Keratinocyte (primary cell): ENCODE results near the gene SRP54. TPM values are rescaled to one million over a fixed set of nuclear protein-coding genes. Genes with fewer than 3 reads are reported as not detected.

Experiments used
- DNase-seq: peaks from one replicate; pipeline ENCODE4 v3.0.0-alpha.2; 2011; ENCODE audit warnings: low read depth, missing footprints, low spot score
- FAIRE-seq: peaks from 2 replicates; lab custom pipeline; 2011; peaks lifted over from hg19 to GRCh38; lab: Jason Lieb, UNC
- H2AFZ ChIP-seq: 2 replicates; pipeline ENCODE4 v1.6.0; 2012; ENCODE audit warnings: low read length, control low read depth, inconsistent platforms; ENCODE audit not compliant: control insufficient read depth
- H3K27ac ChIP-seq: 2 replicates; pipeline ENCODE4 v1.5.1; 2011; ENCODE audit warnings: low read length; ENCODE audit not compliant: control insufficient read depth, insufficient read depth
- H3K27me3 ChIP-seq: 3 replicates; pipeline ENCODE4 v1.6.0; 2011; ENCODE audit warnings: low read length; ENCODE audit not compliant: control insufficient read depth, insufficient read depth; ENCODE audit errors: extremely low read depth
- H3K36me3 ChIP-seq, 2 experiments: 2 replicates in 1 of 2; 3 replicates in 1 of 2; pipeline ENCODE4 v1.5.1; 2011; ENCODE audit warnings: low read length in 2 of 2, mild to moderate bottlenecking in 1 of 2; ENCODE audit not compliant: control insufficient read depth in 2 of 2, insufficient read depth in 2 of 2; ENCODE audit errors: extremely low read depth in 1 of 2
- H3K4me1 ChIP-seq: 3 replicates; pipeline ENCODE4 v1.5.1; 2011; ENCODE audit warnings: low read length; ENCODE audit not compliant: control insufficient read depth, insufficient read depth; ENCODE audit errors: extremely low read depth
- H3K4me2 ChIP-seq: 3 replicates; pipeline ENCODE4 v1.6.0; 2011; ENCODE audit warnings: low read depth, low read length; ENCODE audit not compliant: control insufficient read depth, insufficient read depth; ENCODE audit errors: extremely low read depth
- H3K4me3 ChIP-seq, 3 experiments: fragments of 200-600 bp in 1 of 3; sonication (generic) in 1 of 3; 2 replicates in 2 of 3; 3 replicates in 1 of 3; pipeline ENCODE4 v1.5.1; 2011 to 2016; ENCODE audit warnings: low read length in 3 of 3, mild to moderate bottlenecking in 3 of 3, control low read depth in 2 of 3, inconsistent platforms in 1 of 3, low read depth in 1 of 3, mixed read lengths in 1 of 3, mixed run types in 1 of 3, moderate library complexity in 1 of 3; ENCODE audit not compliant: control insufficient read depth in 2 of 3, insufficient read depth in 2 of 3; ENCODE audit errors: extremely low read depth in 1 of 3
- H3K79me2 ChIP-seq: 2 replicates; pipeline ENCODE4 v1.6.0; 2012; ENCODE audit warnings: low read length; ENCODE audit not compliant: control insufficient read depth, insufficient read depth
- H3K9ac ChIP-seq: 3 replicates; pipeline ENCODE4 v1.6.0; 2011; ENCODE audit warnings: low read length; ENCODE audit not compliant: control insufficient read depth, insufficient read depth; ENCODE audit errors: extremely low read depth
- H3K9me1 ChIP-seq: 3 replicates; pipeline ENCODE4 v1.6.0; 2011; ENCODE audit warnings: low read length; ENCODE audit not compliant: control insufficient read depth, insufficient read depth; ENCODE audit errors: extremely low read depth
- H3K9me3 ChIP-seq: 2 replicates; pipeline ENCODE4 v1.5.1; 2012; ENCODE audit warnings: low read depth, low read length; ENCODE audit not compliant: control insufficient read depth
- H4K20me1 ChIP-seq: 3 replicates; pipeline ENCODE4 v1.6.0; 2011; ENCODE audit warnings: low read length; ENCODE audit not compliant: control insufficient read depth, insufficient read depth; ENCODE audit errors: extremely low read depth
- CTCF ChIP-seq, 3 experiments: IDR thresholded peaks in 1 of 3; conservative IDR thresholded peaks in 1 of 3; optimal IDR thresholded peaks in 1 of 3; 2 replicates in 2 of 3; 3 replicates in 1 of 3; pipeline versions ENCODE3 to v1.5.1; 2011; ENCODE audit warnings: low read length in 3 of 3, mild to moderate bottlenecking in 3 of 3, moderate library complexity in 2 of 3, control low read depth in 1 of 3, inconsistent platforms in 1 of 3; ENCODE audit not compliant: insufficient read depth in 2 of 3; ENCODE audit errors: extremely low read depth in 1 of 3
- EZH2 ChIP-seq: IDR thresholded peaks from one replicate; pipeline ENCODE4 v1.6.1; 2012; ENCODE audit warnings: inconsistent platforms, mild to moderate bottlenecking, low read length, moderate library complexity
- dilution Hi-C: fragments of 300-500 bp; cut with MboI; formaldehyde crosslinking; loops from one replicate; pipeline ENCODE4 v1.7.0; 2020; ENCODE audit warnings: low sequenced_read_pairs; ENCODE audit not compliant: extremely low pct_ligation_motif_present
- polyA plus RNA-seq, 5 experiments: library from polyadenylated mRNA; depleted of rRNA in 3 of 5; stranded (reverse) in 3 of 5; stranded (forward) in 1 of 5; unstranded in 1 of 5; fragments of >200 nt; gene quantifications; 1 replicate in 1 of 5; 2 replicates in 3 of 5; 3 replicates in 1 of 5; pipeline versions ENCODE4 v1.2.1 to v1.2.3, GENCODE V29; 2011 to 2012; ENCODE audit warnings: missing spikeins in 2 of 5, low read depth in 1 of 5, low replicate concordance in 1 of 5

Gene SRP54
- polyA plus RNA-seq, 1 donor (not counting 4 experiments of a cell fraction or from before 2014, with no cell fraction given) = 41.6 TPM

GRCh38 chr14:34993426-34993825 is 10.6 kb downstream of the SRP54 start:
- H3K4me2 ChIP-seq = no peak overlapping the region
- dilution Hi-C loops = no loop called here
- no peak for TF ChIP-seq EZH2
- no peak for TF ChIP-seq CTCF (optimal IDR thresholded peaks at IDR 0.05 in 1 of 3, IDR thresholded peaks at IDR 0.05 in 1 of 3, conservative IDR thresholded peaks at IDR 0.05 in 1 of 3; ENCODE audit: extremely low read depth in 1 of 3, insufficient read depth in 2 of 3, low read length in 3 of 3)
- H3K9me1 ChIP-seq = no peaks in the 10 kb centered on the region
- H4K20me1 ChIP-seq = no peaks in the 10 kb centered on the region
- DNase-seq (no peak), FAIRE-seq (no peak)
- H3K79me2 ChIP-seq = peaks cover 55% of the 10 kb centered on the region
- no peaks in the 10 kb centered on the region for H3K9me3 ChIP-seq
- H3K4me3 ChIP-seq = no peak overlapping the region
- H3K36me3 ChIP-seq = no peaks in the 10 kb centered on the region
- no peak overlapping the region for H3K9ac ChIP-seq
- H3K27me3 ChIP-seq = no peaks in the 10 kb centered on the region
- no peak overlapping the region for H3K27ac ChIP-seq
- H2AFZ ChIP-seq = no peak overlapping the region
- H3K4me1 ChIP-seq = no peaks in the 10 kb centered on the region

DNA sequence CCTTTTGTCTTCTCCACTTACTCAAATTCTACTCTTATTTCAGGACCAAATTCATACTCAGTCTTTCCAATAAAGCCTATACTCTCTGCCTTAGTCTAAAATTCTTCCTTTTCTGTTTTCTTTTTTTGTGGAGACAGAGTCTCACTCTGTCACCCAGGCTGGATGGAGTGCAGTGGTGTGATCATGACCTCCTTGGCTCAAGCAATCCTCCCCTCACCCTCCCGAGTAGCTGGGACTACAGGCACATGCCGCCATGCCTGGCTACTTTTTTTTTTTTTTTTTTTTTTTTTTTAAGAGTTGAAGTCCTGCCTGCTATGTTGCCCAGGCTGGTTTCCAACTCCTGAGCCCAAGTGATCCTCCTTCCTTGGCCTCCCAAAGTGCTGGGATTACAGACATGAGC is 11.9 kb downstream of the SRP54 start:
- H2AFZ ChIP-seq = no peak overlapping the region
- H3K9me3 ChIP-seq = no peaks in the 10 kb centered on the region
- no peaks in the 10 kb centered on the region for H3K9me1 ChIP-seq
- dilution Hi-C loops = no loop called here
- H3K27me3 ChIP-seq = no peaks in the 10 kb centered on the region
- peaks cover 0 to 3% of the 10 kb centered on the region in 2 experiments for H3K36me3 ChIP-seq
- H3K4me3 ChIP-seq = no peak overlapping the region
- TF ChIP-seq CTCF (optimal IDR thresholded peaks at IDR 0.05 in 1 of 3, IDR thresholded peaks at IDR 0.05 in 1 of 3, conservative IDR thresholded peaks at IDR 0.05 in 1 of 3; ENCODE audit: extremely low read depth in 1 of 3, insufficient read depth in 2 of 3, low read length in 3 of 3) = no peak
- TF ChIP-seq EZH2 = no peak
- H3K27ac ChIP-seq = no peak overlapping the region
- no peak overlapping the region for H3K4me2 ChIP-seq
- H3K4me1 ChIP-seq = no peaks in the 10 kb centered on the region
- DNase-seq (no peak), FAIRE-seq (no peak)
- H3K79me2 ChIP-seq = peaks cover 43% of the 10 kb centered on the region
- H4K20me1 ChIP-seq = no peaks in the 10 kb centered on the region
- no peak overlapping the region for H3K9ac ChIP-seq
